Testis (tissue), 3 donors: ENCODE results near the gene THOP1. TPM values are rescaled to one million over a fixed set of nuclear protein-coding genes. Genes with fewer than 3 reads are reported as not detected.

Experiments
- DNase-seq: peaks from one replicate; pipeline ENCODE4 v3.0.0-alpha.2; 2019
- H3K27ac ChIP-seq, 2 donors: fragments of 200-600 bp; sonication (generic); one replicate each; pipeline ENCODE4 v1.5.1; 2019
- H3K27me3 ChIP-seq: fragments of 200-600 bp; sonication (generic); one replicate; pipeline ENCODE4 v1.5.1; 2019
- H3K36me3 ChIP-seq: fragments of 200-600 bp; sonication (generic); one replicate; pipeline ENCODE4 v1.5.1; 2017; ENCODE audit warnings: low read depth; ENCODE audit errors: missing control alignments
- H3K4me1 ChIP-seq: fragments of 200-600 bp; sonication (generic); one replicate; pipeline ENCODE4 v1.5.1; 2019
- H3K4me3 ChIP-seq, 2 donors: fragments of 200-600 bp; sonication (generic); one replicate each; pipeline ENCODE4 v1.5.1; 2017 to 2019
- H3K9me3 ChIP-seq: fragments of 200-600 bp; sonication (generic); one replicate; pipeline ENCODE4 v1.5.1; 2017
- POLR2A ChIP-seq: fragments of 450-650 bp; IDR thresholded peaks from one replicate; pipeline ENCODE4 v1.6.1; 2017; ENCODE audit warnings: antibody characterized with exemption, mild to moderate bottlenecking, moderate library complexity
- WGBS, 2 donors: methylation state at CpG; one replicate each; pipeline ENCODE4 v1.1.5; 2018; 5-methylcytosine and 5-hydroxymethylcytosine counted together
- intact Hi-C: fragments of 100-400 bp; cut with DNase I; formaldehyde crosslinking; loops from one replicate; pipeline ENCODE4 v1.15.1; 2023; ENCODE audit warnings: low total_unique reads
- polyA plus RNA-seq: library from polyadenylated mRNA; stranded (reverse); fragments of 350-450 nt; fragmentation: Illumina TruSeq; extraction: RNeasy Lipid Tissue Mini Kit (QIAGEN cat#74804); gene quantifications from one replicate; pipeline ENCODE4 v1.2.3, GENCODE V29; 2014; ENCODE audit warnings: low read depth, low replicate concordance; ENCODE audit not compliant: insufficient read depth
- total RNA-seq, 2 donors: library from RNA; depleted of rRNA; stranded (reverse); fragments of >200 nt; gene quantifications; one replicate each; pipeline ENCODE4 v1.2.3, GENCODE V29; 2016
- TF ChIP-seq, protein P1 (sequence below), 3 experiments: fragments of 450-650 bp in 2 of 3; fragments of 200-600 bp in 1 of 3; sonication (generic) in 1 of 3; IDR thresholded peaks; one replicate each; pipeline ENCODE4 v1.5.1; 2016 to 2019; ENCODE audit warnings: antibody characterized with exemption in 3 of 3, mild to moderate bottlenecking in 2 of 3, moderate library complexity in 1 of 3

Gene THOP1
- total and polyA plus RNA-seq, 3 donors from 2014 or later, result 111 to 166 (median 134) TPM

DNA sequence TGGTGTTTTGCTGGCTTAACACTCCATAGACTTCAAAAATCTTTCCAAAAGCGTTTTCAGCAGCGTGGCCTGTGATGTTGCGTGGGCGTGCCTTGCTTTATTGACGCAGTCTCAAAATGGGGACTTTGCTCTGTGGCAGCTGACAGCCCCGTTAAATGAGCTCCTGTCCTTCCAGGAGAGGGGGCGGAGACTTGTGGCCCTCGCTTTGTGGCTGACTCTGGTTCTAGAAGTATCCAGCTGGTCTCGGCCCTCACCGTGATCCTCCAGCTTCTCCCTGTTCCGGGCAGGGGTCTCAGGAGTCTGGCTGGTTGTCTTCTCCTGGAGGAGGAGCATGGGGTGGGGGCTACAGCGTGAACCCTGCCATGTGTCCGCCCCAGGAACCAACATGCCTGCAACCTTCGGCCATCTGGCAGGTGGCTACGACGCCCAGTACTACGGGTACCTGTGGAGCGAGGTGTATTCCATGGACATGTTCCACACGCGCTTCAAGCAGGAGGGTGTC lies 26.0 kb downstream of the THOP1 start:
- no peaks in the 10 kb centered on the region for H3K36me3 ChIP-seq
- no peak overlapping the region for H3K27ac ChIP-seq
- no peak for DNase-seq
- H3K4me3 ChIP-seq, result no peak overlapping the region
- H3K9me3 ChIP-seq, result no peaks in the 10 kb centered on the region
- H3K27me3 ChIP-seq, result no peaks in the 10 kb centered on the region
- H3K4me1 ChIP-seq, result no peaks in the 10 kb centered on the region
- no peak for TF ChIP-seq POLR2A
- TF ChIP-seq, protein P1, sequence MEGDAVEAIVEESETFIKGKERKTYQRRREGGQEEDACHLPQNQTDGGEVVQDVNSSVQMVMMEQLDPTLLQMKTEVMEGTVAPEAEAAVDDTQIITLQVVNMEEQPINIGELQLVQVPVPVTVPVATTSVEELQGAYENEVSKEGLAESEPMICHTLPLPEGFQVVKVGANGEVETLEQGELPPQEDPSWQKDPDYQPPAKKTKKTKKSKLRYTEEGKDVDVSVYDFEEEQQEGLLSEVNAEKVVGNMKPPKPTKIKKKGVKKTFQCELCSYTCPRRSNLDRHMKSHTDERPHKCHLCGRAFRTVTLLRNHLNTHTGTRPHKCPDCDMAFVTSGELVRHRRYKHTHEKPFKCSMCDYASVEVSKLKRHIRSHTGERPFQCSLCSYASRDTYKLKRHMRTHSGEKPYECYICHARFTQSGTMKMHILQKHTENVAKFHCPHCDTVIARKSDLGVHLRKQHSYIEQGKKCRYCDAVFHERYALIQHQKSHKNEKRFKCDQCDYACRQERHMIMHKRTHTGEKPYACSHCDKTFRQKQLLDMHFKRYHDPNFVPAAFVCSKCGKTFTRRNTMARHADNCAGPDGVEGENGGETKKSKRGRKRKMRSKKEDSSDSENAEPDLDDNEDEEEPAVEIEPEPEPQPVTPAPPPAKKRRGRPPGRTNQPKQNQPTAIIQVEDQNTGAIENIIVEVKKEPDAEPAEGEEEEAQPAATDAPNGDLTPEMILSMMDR (IDR thresholded peaks at IDR 0.05), result no peak
- 89 to 93% methylated on average over 12 to 20 of the region's 20 CpGs for WGBS, 2 donors
- intact Hi-C loops, result no loop called here

DNA sequence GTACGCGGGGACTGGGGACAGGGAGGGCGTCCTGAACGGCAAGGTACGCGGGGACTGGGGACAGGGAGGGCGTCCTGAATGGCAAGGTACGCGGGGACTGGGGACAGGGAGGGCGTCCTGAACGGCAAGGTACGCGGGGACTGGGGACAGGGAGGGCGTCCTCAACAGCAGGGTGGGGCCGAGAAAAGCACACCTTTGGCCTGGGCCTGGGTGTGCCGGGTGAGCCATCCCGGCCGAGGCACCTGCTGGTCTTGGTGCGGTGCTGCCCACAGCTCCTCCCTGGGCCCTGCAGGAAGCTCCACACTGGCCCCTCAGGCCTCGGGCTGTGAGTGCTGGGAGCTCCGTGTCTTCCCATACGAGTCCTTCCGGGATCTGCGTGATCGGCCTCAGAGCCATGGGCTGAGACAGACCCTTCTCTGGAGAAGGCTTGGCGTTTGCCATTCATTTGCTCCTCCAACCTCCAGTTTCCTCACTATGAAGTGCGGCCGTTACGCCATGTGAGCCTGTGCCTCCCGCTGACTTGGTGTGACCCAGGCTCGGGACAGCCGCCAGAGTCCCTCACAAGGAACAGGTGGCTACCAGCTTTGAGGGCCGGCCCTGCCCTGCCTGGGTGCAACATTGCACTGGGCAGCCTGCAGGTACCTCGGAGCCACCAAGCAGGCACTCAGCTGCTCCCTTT lies 26.6 kb downstream of the THOP1 start:
- no peaks in the 10 kb centered on the region for H3K4me1 ChIP-seq
- TF ChIP-seq POLR2A, result no peak
- TF ChIP-seq, protein P1 (IDR thresholded peaks at IDR 0.05), result no peak
- intact Hi-C loops, result no loop called here
- no peak overlapping the region for H3K27ac ChIP-seq
- no peak overlapping the region for H3K4me3 ChIP-seq
- DNase-seq, result no peak
- no peaks in the 10 kb centered on the region for H3K9me3 ChIP-seq
- WGBS, 2 donors, result 94 to 97% methylated on average over 25 to 34 of the region's 34 CpGs
- H3K36me3 ChIP-seq, result no peaks in the 10 kb centered on the region
- H3K27me3 ChIP-seq, result no peaks in the 10 kb centered on the region

- DNase-seq, result no peak
These were observed 27.3 kb downstream of the THOP1 start for GRCh38 chr19:2812414-2813234.

GRCh38 chr19:2813235-2814160 lies 28.2 kb downstream of the THOP1 start:
- Histone ChIP-seq H3K27ac (no peak overlapping the region), H3K27me3 (no peaks in the 10 kb centered on the region), H3K9me3 (no peaks in the 10 kb centered on the region), H3K36me3 (no peaks in the 10 kb centered on the region), H3K4me1 (no peaks in the 10 kb centered on the region), H3K4me3 (no peak overlapping the region)
- intact Hi-C loops, result no loop called here
- WGBS, 2 donors, result 89 to 91% methylated on average over 17 to 35 of the region's 35 CpGs
- no peak for TF ChIP-seq POLR2A
- TF ChIP-seq, protein P1 (IDR thresholded peaks at IDR 0.05), result no peak
- DNase-seq, result no peak

More at GRCh38 chr19:2812414-2813234, 27.3 kb downstream of the THOP1 start:
- no peaks in the 10 kb centered on the region for H3K27me3 ChIP-seq
- WGBS, 2 donors, result 94 to 100% methylated on average over 9 to 37 of the region's 37 CpGs
- intact Hi-C loops, result no loop called here
- no peaks in the 10 kb centered on the region for H3K9me3 ChIP-seq
- TF ChIP-seq, protein P1 (IDR thresholded peaks at IDR 0.05), result no peak
- TF ChIP-seq POLR2A, result no peak
- H3K27ac ChIP-seq, result no peak overlapping the region
- H3K4me1 ChIP-seq, result no peaks in the 10 kb centered on the region
- H3K4me3 ChIP-seq, result no peak overlapping the region
- H3K36me3 ChIP-seq, result no peaks in the 10 kb centered on the region
